Thoracic aorta (tissue), 2 donors: ENCODE results near the gene OBSCN. TPM values are rescaled to one million over a fixed set of nuclear protein-coding genes. Genes with fewer than 3 reads are reported as not detected.

ENCODE experiments used
- ATAC-seq: fragments of 150-250 bp; one replicate; pipeline ENCODE4 v1.8.0; 2017; ENCODE audit warnings: low read depth; ENCODE audit not compliant: insufficient number of reproducible peaks, low FRiP score
- DNase-seq: peaks from one replicate; pipeline ENCODE4 v3.0.0-alpha.2; 2020; ENCODE audit warnings: low spot score
- H3K27ac ChIP-seq, 2 donors: fragments of 200-600 bp; sonication (generic); 1 replicate in 1 of 2; 2 replicates in 1 of 2; pipeline ENCODE4 v1.5.1; 2016; ENCODE audit warnings: mild to moderate bottlenecking in 2 of 2, moderate library complexity in 2 of 2
- H3K27me3 ChIP-seq: fragments of 200-600 bp; sonication (generic); replicated peaks from 2 replicates; pipeline ENCODE4 v1.6.0; 2016; ENCODE audit warnings: mild to moderate bottlenecking; ENCODE audit not compliant: insufficient read depth
- H3K36me3 ChIP-seq: fragments of 200-600 bp; sonication (generic); one replicate; pipeline ENCODE4 v1.5.1; 2016
- H3K4me1 ChIP-seq, 2 donors: fragments of 200-600 bp; sonication (generic); 1 replicate in 1 of 2; 2 replicates in 1 of 2; pipeline versions ENCODE4 v1.5.1 to v1.6.0; 2016; ENCODE audit warnings: low read depth in 2 of 2, mild to moderate bottlenecking in 1 of 2; ENCODE audit not compliant: control insufficient read depth in 1 of 2
- H3K4me3 ChIP-seq: fragments of 200-600 bp; sonication (generic); 2 replicates; pipeline ENCODE4 v1.5.1; 2016; ENCODE audit warnings: mild to moderate bottlenecking
- H3K9me3 ChIP-seq: fragments of 200-600 bp; sonication (generic); 2 replicates; pipeline ENCODE4 v1.5.1; 2016
- CTCF ChIP-seq: fragments of 200-600 bp; sonication (generic); IDR thresholded peaks from one replicate; pipeline ENCODE4 v1.5.1; 2019; ENCODE audit warnings: antibody characterized with exemption
- total RNA-seq, 2 donors: library from RNA; depleted of rRNA; stranded (reverse); fragments of >200 nt; gene quantifications; one replicate each; pipeline versions ENCODE4 v1.1.0 to v1.2.3, GENCODE V29; 2016

The OBSCN gene
- total RNA-seq, 2 donors from 2014 or later = 22.3 to 40.2 TPM

DNA sequence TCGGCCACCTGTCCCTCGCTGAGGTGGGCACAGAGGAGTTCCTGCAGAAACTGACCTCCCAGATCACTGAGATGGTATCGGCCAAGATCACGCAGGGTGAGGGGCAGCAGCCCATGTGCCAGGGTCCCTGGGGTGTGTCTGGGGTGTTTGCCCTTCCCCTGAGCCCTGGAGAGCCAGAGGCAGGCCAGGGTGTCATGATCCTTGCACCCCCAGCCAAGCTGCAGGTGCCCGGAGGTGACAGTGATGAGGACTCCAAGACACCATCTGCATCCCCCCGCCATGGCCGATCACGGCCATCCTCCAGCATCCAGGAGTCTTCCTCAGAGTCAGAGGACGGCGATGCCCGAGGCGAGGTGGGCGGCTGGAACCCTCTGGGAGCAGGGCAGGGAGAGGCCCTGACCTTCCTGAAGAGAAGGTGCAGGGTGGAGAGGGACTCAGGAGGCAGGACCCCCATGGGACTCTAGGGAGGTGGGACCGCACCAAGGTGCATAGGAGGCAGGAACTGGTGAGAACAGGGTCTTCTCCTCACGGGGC, 129.3 kb downstream of the OBSCN start:
- ATAC-seq = no peak
- DNase-seq = no peak
- Histone ChIP-seq H3K36me3 (no peaks in the 10 kb centered on the region), H3K9me3 (no peaks in the 10 kb centered on the region), H3K27me3 (no peaks in the 10 kb centered on the region), H3K27ac (no peak overlapping the region), H3K4me1 (no peaks in the 10 kb centered on the region), H3K4me3 (no peak overlapping the region)
- TF ChIP-seq CTCF = no peak

GRCh38 chr1:228337711-228338520, 130.1 kb downstream of the OBSCN start:
- Histone ChIP-seq H3K27me3 (no peaks in the 10 kb centered on the region), H3K9me3 (no peaks in the 10 kb centered on the region), H3K36me3 (no peaks in the 10 kb centered on the region), H3K27ac (no peak overlapping the region), H3K4me3 (no peak overlapping the region), H3K4me1 (no peaks in the 10 kb centered on the region)
- DNase-seq = no peak
- ATAC-seq = no peak
- no peak for TF ChIP-seq CTCF

DNA sequence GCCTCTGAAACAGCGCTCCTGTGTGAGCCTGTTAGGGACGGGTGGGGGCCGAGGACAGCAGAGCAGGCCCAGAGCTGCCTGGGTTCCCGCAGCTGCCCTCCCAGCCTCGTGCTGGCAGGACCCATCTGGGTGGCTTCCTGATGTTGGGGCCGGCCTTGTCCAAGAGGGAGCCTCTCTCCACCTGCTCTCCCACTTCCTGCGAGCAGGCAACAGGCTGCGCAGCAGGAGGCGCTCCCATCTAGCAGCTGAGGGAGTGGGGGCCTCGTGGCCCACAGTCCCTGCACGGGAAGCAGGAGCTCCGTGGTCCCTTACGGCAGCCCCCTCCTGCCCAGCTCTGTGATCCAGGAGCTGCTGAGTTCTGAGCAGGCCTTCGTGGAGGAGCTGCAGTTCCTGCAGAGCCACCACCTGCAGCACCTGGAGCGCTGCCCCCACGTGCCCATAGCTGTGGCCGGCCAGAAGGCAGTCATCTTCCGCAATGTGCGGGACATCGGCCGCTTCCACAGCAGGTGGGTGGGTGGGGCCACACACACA, 130.7 kb downstream of the OBSCN start:
- TF ChIP-seq CTCF = no peak
- Histone ChIP-seq H3K27ac (no peak overlapping the region), H3K27me3 (no peaks in the 10 kb centered on the region), H3K9me3 (no peaks in the 10 kb centered on the region), H3K4me1 (no peaks in the 10 kb centered on the region), H3K4me3 (no peak overlapping the region), H3K36me3 (no peaks in the 10 kb centered on the region)
- ATAC-seq (no peak), DNase-seq (no peak)

- Histone ChIP-seq H3K27me3 (no peaks in the 10 kb centered on the region), H3K4me3 (no peak overlapping the region), H3K27ac (no peak overlapping the region), H3K9me3 (no peaks in the 10 kb centered on the region), H3K36me3 (no peaks in the 10 kb centered on the region), H3K4me1 (no peaks in the 10 kb centered on the region)
- ATAC-seq = no peak
- DNase-seq = no peak
- no peak for TF ChIP-seq CTCF
Measured at GRCh38 chr1:228339059-228339704, 131.3 kb downstream of the OBSCN start.
